HG02852 (cell line): ENCODE measurements around the gene TRHDE.

Source experiments
- ATAC-seq: cut with Tn5 transposase; IDR thresholded peaks from one replicate; pipeline ENCODE4 v1.9.1; 2021; ENCODE audit warnings: mild to moderate bottlenecking, moderate library complexity; ENCODE audit not compliant: unreplicated experiment

The TRHDE gene

GRCh38 chr12:72717036-72717435 lies 444.9 kb downstream of the TRHDE start:
- ATAC-seq, result no peak
